NCI-H748 (cell line): Measurements from ENCODE around the gene FZD4.
"Not testable (repeated sequence)": the region's sequence is repeated elsewhere in the genome, so short reads cannot be mapped to it uniquely, and the experiment has no call there.

Source experiments
- DNase-seq: peaks from one replicate; lab custom pipeline; 2025; ENCODE audit not compliant: unreplicated experiment; lab: John Stamatoyannopoulos, UW

FZD4 gene

DNA sequence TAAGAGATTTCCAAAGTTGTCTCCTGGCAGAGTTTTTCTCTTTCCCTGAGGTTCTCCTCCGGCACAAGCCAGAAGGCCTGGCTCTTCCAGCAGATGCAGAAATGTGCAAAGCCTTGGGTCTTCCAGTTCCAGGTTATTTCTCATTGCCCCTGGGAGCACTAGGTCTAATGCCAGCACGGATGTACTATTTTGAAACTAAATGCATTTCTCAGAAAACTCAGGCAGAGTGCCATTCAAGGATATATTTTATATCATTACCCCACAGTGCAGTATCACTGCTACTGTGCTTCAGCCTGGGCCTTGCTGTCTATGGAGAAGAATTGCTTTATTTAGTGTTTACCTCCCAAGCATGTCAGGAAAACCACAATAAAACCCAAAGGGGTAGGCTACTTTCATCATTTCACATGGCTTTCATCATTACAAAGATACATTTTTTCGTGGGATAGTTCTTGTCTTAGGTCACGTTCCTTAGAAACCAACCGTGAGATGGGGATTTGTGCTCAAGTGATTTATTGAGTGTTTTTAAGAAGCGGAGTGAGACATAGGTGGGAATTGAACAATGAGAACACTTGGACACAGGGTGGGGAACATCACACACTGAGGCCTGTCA is 22.4 kb upstream of the FZD4 start:
- DNase-seq, result no peak

DNA sequence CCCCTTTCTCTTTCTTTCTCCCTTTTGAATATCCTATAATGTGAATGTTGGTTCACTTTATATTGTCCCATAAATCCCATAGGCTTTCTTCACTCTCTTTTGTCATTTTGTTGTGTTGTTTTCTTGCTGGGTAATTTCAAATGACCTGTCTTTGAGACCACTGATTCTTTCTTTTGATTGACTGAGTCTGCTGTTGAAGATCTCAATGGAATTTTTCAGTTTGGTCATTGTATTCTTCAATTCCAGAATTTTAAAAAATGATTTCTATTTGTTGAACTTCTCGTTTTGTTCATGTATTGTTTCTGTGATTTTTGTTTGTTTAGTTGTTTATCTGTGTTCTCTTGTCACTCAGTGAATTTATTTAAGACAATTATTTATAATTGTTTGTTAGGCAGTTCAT is 17.5 kb upstream of the FZD4 start:
- no peak for DNase-seq

DNA sequence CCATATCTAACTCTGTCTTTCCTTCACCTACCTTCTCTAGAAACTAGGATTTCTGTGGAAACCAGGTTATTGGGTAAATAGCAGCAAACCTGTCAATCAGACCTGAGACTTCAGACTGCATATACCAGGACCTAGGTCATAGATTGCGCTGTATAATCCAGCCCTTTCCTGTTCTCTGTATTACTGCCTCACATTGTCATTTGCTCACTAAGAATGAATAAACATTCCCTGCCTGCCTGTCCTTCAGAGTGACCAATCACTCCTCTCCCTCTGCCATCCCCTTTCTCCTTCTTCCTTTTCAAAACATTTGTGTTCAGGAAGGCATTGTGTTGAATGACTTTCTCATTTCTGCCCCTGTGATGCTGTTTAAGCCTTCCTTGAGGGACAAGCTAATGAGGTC is 14.1 kb upstream of the FZD4 start:
- DNase-seq, result no peak

DNA sequence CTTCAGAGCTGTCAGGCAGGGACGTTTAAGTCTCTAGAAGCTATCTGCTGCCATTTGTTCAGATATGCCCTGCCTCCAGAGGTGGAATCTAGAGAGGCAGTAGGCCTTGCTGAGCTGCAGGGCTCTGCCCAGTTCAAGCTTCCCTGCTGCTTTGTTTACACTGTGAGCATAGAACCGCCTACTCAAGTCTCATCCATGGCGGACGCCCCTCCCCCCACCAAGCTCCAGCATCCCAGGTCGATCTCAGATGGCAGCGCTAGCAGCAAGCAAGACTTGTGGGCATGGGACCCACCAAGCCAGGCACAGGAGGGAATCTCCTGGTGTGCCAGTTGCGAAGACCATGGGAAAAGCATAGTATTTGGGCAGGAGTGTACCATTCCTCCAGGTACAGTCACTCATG is 12.4 kb upstream of the FZD4 start:
- not testable (repeated sequence) for DNase-seq

DNA sequence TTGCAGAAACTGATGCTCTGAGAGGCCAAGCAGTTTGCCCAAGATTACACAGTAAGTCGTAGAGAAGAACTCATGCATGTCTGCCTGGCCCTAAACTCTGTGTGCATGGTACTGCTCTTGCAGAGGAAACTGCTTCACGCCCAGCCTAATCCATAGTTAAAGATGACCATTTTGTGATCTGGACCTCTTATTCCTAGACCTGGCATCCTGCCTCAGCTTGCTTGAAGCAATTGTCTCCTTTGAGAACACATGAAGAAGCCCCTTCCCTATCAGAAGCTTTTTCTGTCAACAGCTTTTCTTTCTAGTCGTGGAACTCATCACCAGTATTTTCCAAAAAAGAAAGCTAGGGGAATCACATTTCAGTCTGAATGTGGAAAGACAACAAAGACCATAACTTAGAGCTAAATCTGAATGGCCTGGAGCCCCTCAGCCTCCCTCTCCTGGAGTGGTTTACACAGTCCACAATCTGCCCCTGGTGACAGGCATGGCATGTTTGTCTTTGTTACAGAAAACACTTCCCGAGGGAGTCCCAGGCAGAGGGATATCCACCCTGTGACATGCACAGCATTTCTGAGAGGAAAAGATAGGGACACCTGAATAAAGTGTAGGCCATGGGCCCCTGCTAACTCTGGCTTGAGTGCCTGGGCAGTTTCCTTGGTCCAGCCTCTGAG is 2.9 kb upstream of the FZD4 start:
- no peak for DNase-seq

DNA sequence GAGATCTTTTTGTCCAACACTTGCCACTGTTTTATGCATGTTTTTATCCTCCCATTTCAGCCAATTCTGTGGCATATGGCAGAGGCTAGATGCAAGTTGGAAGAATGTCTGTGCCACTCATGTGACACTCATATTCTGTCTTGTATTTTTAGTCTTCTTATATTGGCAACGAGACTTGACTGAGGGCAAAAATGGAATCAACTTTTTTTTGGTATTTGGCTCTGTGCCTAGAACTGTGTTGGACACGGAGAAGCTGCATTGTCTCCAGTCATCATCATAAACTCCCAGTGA is 1.7 kb upstream of the FZD4 start:
- DNase-seq, result no peak

DNA sequence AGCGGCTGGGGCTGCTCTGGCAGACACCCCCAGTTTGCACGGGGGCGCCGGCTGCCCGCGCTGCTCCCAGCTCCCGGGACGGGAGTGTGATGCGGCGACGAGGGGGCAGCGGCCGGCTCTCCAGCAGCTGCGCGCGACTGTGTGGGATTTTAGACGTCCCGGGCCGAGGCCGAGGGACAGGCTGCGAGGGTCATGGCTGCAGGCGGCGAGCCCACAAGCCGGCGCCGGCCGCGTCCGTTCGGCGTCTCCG is 159 bp downstream of the FZD4 start:
- DNase-seq, result no peak

DNA sequence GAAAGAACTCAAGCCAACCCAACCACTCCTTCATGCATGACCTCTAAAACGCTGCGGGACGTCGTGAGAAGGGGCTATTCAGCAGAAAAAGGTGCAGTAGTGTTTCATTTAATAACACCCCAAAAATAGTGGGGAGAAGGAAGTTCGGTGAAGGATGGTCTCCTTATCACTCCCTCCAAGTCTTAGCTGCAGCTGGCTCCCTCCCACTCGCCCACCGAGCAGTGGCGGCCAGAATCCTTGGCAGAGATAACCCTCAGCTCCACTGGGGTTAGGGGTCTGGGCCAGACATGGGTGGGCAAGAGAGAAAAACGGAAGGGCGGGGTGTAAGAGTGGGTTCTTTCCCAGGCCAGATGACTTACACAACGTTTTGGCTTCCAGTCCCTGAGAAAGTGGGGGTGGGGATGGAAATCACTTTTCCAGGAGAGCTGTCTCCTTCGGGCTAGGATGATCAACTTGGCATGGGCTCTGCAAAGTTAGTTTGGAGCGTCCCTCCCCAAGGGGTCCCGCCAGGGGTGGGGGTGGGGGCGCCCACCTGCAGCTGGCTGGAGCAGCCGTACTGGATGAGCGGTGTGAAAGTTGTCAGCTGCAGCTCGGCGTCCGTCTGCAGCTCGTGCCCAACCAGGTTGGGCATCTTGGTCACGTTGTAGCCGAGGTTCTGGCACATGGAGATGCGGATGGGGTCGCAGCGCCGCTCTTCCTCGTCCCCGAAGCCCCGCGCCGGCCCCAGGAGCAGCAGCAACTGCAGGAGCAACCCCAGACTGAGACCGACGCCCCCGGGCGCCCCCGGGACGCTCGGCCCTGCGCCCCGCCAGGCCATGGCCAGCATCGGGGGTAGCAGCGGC is 705 bp downstream of the FZD4 start:
- DNase-seq, result peak; percentile 17

DNA sequence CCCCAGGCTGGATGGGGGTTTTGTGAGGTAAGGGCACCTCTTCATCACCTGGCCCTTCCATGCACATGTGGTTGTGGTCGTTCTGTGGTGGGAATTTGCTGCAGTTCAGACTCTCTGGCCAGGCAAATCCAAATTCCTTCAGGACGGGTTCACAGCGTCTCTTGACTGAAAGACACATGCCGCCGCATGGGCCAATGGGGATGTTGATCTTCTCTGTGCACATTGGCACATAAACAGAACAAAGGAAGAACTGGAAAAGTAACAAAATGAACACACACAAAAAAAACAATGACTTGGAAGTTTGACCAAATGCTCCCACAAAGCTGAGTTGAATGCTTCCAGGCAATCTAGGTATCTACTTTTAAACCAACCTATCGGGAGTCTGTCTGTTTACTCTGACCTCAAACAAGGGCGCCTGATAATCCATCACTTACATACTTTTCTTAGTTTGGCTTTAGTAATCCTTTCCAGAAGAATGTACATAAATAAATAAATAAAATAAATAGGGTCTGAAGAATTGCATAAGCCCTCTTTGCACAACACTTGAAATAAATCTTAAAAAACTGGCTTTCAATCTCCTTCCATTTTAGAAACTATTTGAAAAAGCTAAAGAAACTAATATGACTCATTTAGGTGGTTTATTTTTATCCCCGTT is 2.8 kb downstream of the FZD4 start:
- no peak for DNase-seq

DNA sequence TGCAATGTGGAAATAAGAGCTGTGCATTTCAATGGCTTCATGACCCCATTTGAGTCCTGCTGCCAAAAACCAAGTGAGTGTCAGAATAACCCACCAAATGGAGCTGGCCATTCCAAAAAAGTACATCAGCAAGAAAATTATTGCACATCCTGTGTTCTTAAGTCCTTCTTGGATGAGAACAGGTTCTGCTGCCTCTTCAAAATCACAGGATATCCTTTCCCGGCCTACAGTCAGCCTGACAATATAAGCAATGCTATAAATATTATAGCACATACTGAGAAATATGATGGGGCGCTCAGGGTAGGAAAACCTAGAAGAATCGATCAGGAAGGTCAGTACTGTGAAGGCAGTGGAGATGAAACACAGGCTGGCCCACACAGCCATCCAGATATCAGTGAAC is 3.5 kb downstream of the FZD4 start:
- no peak for DNase-seq

DNA sequence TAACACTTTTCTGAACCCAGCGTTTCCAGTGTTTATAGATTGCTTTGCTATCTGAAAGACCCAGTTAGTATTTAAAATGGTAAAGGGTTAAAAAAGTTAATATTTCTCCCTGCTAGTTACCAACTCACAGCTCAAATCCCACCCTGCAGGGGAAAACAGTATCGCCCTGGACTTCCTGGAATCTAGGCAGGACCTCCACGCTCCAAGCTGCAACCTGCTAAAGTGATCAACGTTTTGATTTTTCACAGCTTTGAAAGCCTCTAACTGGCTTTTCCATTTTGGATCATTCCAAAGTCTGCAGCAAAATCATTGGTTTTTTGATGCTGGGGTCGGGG is 4.6 kb downstream of the FZD4 start:
- DNase-seq, result no peak

DNA sequence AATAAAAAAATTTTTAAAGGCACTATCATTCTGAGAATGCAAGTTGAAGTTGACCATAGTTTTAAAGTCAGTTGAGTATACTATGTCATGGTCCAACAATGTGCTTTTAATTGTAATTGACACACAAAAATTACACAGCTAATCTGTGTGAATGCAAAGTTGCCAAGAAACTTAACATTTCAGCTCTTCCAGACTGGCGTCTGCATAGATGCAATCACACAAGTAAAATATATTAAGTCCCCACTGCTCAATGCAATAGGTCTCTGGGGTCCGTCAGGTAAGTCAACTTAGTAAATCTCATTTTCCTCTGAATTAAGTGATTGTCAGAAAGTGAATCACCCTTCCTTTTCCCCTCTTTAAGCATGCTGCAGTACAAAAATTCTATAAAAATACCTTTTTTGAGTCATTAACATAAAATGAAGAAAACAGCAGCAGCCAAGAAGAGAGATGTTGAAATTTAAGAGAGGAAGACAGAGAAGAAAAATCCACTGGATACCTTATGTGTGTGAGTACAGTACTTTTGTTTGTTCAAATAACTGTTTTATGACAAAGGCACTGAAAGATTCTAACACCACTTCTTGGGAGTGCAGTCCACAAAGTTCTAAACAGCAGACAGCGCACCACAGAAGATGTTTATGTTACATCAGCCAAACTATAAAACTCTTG is 5.1 kb downstream of the FZD4 start:
- DNase-seq, result no peak

DNA sequence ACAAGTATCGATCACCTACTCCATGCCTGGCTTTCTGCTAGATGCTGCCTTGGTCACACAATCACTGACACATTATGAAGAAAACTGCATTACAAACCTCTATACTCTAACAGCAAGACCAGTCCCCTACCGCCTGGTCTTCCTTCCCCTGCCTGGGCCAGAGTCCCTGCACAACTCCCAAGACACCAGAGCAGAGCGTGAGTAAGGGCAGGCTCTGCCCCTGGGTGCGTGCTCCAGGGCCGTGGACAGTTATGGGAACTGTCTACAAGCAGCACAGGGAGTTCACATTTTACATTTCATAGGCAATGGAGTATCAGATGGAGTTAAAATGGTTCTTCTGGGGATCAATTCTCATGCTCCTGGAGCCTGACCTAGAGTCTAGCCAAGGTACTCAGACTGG is 6.5 kb downstream of the FZD4 start:
- DNase-seq, result no peak

DNA sequence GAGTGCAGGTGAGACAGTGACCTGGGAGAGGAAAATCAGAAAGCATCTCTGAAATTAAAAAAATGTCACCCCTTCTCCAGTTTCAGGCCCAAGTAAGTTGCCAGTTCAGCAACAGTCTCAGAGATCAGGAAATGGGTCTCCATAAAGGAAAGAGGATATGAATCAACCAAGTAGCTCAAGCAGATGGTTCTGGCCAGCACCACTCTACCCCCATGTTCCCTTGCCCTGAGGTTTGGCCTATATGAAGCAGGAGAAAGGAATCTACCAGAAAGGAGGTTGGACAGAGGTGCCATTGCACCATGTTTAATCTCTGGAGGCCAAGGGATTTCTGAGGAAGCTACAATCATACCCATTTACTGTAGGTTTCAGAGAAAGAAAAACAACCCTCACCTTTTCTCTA is 7.7 kb downstream of the FZD4 start:
- DNase-seq, result no peak

DNA sequence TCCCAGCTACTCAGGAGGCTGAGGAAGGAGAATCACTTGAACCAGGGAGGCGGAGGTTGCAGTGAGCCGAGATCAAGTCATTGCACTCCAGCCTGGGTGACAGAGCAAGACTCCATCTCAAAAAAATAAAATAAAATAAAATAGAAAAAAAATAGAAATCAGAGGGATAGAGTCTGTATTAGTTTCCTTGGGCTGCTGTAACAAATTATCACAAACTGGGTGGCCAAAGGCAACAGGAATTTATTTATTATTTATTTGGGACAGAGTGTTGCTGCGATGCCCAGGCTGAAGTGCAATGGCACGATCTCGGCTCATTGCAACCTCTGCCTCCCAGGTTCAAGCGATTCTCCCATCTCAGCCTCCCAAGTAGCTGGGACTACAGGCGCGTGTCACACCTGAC is 11.7 kb downstream of the FZD4 start:
- DNase-seq, result not testable (repeated sequence)

DNA sequence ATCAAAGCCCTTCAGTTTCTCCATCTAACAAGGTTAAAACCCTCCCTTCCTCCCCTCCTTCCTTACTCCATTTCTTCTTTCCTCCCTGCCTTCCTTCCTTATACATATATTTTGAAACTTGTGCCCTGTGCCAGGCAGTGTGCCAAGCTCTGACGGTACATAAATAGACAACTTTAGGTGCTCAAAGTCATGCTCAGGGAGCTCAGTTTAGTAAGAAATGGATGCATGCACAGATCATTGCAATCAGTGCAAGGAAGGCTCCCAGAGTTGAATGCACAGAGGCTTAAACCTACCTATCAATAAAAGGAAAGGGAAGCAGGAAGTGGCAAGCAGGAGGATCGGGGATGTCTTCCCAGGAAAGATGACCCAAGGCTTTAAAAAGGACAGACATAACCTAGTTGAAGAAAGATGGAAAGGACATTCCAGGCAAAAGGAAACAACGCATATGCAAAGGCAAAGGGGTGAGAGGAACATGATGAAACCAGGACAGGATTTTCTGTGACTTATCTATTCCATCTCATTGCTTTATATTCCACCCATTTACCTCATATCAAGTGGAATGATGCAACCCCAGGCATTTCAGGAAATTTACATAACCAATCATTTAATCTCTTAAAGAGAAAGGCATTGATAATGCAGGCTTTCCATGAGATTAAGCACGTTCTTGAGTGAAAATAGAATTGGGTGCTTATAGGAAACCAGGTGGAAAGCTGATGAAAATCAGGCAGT is 13.2 kb downstream of the FZD4 start:
- no peak for DNase-seq

DNA sequence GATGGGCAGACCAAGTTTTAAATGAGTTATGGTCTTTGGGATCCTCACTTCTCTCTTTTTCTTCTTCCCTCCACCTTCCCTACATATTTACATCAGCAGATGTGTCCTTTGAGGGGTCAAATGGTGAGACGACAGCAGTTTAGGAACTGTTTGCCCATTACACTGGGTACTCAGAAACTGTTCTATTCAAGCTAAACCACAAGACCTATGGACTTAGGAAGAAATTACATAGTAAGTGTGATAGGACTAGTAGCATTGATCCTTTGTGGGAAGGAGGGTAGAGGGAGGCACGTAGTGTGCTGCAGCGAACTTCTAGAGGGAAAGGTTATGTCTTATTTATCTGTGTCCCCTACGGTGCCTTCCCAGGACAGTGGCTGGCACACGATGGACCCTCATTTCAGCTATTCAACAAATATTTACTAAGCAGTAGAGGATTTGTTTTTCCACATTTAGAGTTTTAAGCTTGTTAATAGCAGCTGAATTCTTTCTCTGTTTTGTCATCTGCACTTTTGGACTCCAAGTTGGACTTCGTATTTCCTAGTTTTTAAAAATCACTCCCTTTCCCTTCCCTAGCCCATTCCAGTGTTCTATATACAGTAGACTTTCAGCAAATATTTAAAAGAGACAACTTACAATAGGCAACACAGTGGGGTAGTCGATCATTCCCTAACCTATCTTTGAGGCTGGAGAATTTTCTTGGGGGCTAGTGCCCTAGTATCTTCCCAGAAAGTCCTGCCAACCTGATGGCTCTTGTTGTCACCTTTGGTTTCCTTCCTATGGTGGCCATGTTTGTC is 13.9 kb downstream of the FZD4 start:
- DNase-seq, result no peak

DNA sequence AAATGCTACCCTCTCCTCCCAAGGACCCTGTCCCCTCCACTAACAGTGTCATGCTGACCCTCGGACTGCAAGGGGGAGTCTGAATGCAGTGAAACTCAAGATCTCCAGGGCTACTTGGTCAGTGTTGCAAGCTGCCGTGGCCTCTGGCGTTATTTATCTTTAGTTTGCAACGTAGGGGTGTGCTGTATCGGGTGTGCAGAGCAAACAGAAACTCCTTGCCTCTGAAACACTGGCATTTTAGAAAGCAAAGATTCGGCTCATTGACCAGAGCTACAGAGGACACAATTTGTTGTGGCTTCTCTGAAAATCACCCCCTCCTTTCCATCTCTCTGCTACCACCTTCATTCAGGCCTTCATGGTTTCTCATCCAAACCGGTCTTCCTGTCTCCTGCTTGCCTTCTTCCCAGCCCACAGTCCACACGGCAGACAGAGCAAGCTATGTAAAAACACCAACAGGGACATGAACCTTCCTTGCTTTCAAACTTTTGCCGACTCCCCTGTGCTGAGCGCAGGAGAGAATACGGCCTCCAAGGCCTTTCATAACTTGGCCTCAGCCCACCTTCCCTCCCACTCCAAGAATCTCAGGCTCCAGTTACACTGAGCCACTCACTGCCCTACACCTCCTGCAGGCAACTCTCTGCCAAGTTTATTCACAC is 14.9 kb downstream of the FZD4 start:
- DNase-seq, result no peak

DNA sequence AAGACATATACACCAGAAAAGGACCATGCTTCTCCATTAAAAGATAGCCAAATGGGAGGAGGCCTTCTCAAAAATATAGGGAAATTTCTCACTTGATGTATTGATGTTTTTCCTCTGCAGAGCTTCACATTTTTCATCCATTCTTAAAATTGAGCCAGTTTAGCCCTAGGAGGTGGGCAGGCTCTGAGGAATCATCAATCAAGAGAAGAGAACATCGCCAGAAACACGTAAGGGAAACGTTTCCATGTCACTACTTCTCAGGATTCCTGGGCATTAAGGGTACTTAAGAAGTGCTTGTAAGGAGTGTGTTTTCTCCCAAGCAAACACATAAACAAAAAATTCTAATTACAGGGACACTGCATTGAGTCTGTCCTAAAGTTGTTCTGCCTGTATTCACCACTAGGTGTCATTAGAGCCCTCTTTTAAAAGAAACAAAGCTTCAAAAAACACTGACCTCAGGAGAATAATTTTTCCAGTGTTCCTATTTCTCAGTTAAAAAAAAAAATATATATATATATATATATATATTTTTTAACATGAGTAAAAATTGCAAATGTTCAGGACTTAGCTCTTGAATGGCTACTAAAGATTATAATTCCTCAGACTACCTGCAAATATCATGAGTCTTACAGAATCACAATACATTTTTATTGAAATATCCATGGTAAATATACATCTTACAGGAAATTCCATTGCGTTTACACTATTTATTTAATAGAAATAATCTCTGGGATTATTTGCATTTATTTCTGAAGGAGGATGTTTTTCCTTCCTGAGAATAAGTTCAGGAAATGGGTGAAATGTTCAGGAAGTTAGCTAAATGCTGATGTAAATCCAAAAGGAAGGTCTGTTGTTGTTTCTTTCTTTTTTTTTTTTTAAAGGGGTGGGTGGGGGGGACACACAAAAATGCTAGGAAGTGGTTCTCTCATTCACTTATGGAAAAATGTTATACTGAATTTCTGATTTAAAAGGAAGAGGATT is 16.0 kb downstream of the FZD4 start:
- DNase-seq, result peak; percentile 9
